ENCODE data around the gene ZNF213.

- TF ChIP-seq CTCF (conservative IDR thresholded peaks at IDR 0.05), result no peak
- TF ChIP-seq EZH2 (IDR thresholded peaks at IDR 0.05; ENCODE audit: low read depth), result no peak
These were observed 47.3 kb upstream of the ZNF213 start for GRCh38 chr16:3087243-3088235.
